ENCODE results near the gene ZCCHC17. TPM values are rescaled to one million over a fixed set of nuclear protein-coding genes. Genes with fewer than 3 reads are reported as not detected.

The ZCCHC17 gene
- total RNA-seq, 1 donor from 2014 or later = 9.7 TPM

DNA sequence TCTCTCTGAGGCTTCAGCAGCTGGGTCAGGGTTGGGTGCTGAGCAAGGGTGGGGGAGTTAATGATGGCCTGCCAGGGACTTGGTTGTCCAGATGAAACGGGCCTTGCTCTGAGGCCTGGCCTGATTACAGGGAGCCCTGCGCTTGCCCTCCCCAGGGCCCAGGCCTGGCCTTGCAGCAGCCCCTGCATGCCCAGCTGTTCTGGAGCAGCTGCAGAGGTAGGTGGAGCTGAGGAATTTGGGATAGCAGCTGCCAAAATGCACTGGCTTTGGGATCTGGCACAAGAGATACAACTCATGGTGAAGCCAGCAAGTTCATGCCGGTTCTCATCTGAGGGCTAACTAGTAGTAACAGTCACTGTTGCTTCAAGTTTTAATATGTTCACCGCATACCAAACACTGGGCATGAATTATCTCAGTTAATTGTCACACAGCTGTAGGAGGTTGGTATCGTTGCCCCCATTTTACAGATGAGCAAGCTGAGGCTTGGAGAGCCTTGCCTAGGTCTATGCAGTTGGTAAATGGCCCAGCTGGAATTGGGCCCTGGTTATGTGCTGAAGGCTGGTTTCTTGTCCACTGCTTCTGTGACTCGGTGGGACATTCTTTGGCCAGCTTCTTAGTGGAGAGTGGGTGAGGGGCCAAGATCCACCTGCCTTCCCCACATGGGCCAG, 108.9 kb downstream of the ZCCHC17 start:
- H3K9me3 ChIP-seq = no peaks in the 10 kb centered on the region
- H3K4me3 ChIP-seq = no peak overlapping the region
- no peak for DNase-seq (ENCODE audit: low spot score in 2 of 2)
- H3K36me3 ChIP-seq = no peaks in the 10 kb centered on the region
- TF ChIP-seq, protein P1, sequence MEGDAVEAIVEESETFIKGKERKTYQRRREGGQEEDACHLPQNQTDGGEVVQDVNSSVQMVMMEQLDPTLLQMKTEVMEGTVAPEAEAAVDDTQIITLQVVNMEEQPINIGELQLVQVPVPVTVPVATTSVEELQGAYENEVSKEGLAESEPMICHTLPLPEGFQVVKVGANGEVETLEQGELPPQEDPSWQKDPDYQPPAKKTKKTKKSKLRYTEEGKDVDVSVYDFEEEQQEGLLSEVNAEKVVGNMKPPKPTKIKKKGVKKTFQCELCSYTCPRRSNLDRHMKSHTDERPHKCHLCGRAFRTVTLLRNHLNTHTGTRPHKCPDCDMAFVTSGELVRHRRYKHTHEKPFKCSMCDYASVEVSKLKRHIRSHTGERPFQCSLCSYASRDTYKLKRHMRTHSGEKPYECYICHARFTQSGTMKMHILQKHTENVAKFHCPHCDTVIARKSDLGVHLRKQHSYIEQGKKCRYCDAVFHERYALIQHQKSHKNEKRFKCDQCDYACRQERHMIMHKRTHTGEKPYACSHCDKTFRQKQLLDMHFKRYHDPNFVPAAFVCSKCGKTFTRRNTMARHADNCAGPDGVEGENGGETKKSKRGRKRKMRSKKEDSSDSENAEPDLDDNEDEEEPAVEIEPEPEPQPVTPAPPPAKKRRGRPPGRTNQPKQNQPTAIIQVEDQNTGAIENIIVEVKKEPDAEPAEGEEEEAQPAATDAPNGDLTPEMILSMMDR (IDR thresholded peaks at IDR 0.05) = no peak
- H3K4me1 ChIP-seq = no peaks in the 10 kb centered on the region
- no peak overlapping the region for H3K27ac ChIP-seq
- H3K27me3 ChIP-seq = no peaks in the 10 kb centered on the region
- intact Hi-C loops (cut with DNase I) = no loop called here

DNA sequence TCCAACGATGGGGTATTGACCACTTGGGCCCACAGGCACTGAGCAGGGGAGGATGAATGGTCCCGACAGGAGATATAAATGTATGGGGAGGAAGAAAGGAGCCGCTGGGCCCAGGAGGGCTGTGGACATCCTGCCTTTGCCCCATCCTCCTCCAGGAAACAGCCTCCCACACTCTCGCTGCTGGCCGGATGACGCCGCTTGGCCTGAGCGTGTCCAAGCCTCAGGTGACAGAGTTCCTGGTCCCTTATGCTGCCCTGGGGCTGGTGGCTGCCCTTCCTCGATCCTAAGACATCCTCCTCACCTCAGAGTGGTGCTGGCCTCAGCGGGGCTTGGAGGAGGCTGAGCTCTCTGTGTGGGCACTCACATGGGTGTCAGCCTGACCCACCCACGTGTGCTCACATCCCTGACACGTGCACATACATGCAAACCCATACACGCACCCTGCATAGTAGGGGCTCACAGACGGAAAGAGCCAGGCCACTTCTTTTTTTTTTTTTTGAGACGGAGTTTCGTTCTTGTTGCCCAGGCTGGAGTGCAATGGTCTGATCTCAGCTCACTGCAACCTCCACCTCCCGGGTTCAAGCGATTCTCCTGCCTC, 110.3 kb downstream of the ZCCHC17 start:
- H3K36me3 ChIP-seq = no peaks in the 10 kb centered on the region
- H3K4me3 ChIP-seq = no peak overlapping the region
- no peaks in the 10 kb centered on the region for H3K4me1 ChIP-seq
- no peaks in the 10 kb centered on the region for H3K27me3 ChIP-seq
- TF ChIP-seq, protein P1 (IDR thresholded peaks at IDR 0.05) = no peak
- no peaks in the 10 kb centered on the region for H3K9me3 ChIP-seq
- intact Hi-C loops (cut with DNase I) = no loop called here
- no peak for DNase-seq (ENCODE audit: low spot score in 2 of 2)
- H3K27ac ChIP-seq = no peak overlapping the region

DNA sequence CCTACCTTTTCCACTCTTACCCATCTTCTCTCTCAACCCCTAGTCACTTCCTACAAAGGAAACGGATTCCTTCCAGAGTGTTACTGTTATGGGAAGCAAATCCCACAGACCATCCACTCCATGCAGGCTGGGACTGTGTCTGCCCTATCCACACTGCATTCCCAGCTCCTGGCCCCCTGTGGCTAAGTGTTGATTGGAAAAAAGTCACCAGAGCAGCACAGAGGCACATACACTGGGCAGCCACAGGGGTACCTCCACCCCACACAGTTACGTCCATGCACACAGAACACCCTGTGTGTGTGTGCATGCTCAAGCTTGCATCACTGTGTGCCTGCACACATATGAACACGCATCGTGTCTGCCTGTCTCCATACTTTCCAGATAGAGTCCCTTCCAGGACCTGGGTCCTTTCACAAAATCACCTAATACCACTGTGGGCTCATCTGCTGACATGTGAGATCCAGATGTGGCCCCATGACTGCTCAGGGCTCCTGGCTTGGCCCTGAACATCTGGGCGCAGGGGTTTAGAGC, 112.0 kb downstream of the ZCCHC17 start:
- TF ChIP-seq, protein P1 (IDR thresholded peaks at IDR 0.05) = no peak
- H3K27ac ChIP-seq = no peak overlapping the region
- no peak overlapping the region for H3K4me3 ChIP-seq
- DNase-seq (ENCODE audit: low spot score in 2 of 2) = no peak
- H3K27me3 ChIP-seq = no peaks in the 10 kb centered on the region
- peaks cover 0 to 10% of the 10 kb centered on the region in 2 donors for H3K4me1 ChIP-seq
- no peaks in the 10 kb centered on the region for H3K36me3 ChIP-seq
- intact Hi-C loops (cut with DNase I) = no loop called here
- no peaks in the 10 kb centered on the region for H3K9me3 ChIP-seq

DNA sequence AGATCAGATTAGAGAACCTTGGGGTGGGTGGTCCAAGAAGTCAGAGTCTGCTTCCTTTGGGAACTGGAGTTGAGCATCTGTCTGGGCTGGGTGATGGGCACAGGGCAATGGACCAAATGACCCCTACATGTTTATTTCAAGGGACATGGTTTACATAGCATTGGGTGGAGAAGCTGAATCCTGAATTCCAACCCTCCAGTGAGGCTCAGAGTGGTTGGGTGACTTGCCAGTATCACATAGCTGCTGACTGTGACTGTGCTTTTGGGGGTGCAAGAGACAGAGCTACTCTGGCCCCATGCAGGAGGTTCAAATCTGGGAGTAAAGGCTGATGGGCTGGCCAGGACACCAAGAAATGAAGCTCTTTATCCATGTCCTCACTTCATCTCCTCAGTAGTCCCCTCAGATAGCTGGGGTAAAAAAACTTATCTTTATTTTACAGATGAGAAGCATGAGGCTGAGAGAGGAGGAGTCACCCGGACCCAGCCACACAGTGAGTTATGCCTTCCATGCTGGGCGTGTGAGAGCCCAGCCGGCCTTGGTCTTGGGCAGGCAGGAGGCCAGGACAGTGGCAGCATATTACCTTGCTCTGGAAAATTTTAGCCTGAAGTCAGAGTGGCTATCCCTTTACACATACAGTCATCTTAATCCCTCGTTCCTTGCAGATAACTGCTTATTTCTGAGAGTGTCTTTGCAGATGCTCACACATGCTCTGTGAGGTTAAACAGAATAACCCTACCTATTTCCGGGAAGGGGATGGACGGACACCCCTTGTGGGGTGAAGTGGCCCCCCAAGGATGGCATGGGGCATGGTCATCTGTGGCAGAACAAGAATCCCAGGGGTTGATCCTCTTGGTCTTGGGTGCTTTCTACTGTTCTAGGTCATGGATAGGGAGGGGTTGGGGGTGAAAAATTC, 113.4 kb downstream of the ZCCHC17 start:
- intact Hi-C loops (cut with DNase I) = no loop called here
- no peak for DNase-seq (ENCODE audit: low spot score in 2 of 2)
- H3K9me3 ChIP-seq = no peaks in the 10 kb centered on the region
- peaks cover 0 to 12% of the 10 kb centered on the region in 2 donors for H3K4me1 ChIP-seq
- TF ChIP-seq, protein P1 (IDR thresholded peaks at IDR 0.05) = no peak
- H3K27me3 ChIP-seq = no peaks in the 10 kb centered on the region
- H3K36me3 ChIP-seq = no peaks in the 10 kb centered on the region
- no peak overlapping the region for H3K27ac ChIP-seq
- H3K4me3 ChIP-seq = no peak overlapping the region

DNA sequence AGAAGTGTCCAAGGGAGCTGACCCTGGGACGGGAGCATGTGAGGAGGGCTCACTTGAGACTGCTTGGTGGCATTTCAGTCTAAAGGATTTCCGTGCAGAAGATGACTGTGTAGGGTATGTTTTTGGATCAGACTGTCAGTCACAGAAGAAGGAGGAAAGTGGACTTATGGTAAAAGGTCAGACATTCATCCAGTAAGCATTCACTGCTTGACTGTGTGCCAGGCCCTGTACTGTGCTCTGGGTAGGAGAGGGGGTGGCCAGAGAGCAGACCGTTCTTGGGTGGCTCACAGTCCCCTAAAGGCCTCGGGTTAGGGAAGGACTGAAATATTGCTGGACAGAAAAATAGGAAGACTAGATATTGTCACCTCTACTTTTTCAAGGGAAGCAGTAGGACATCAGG, 114.0 kb downstream of the ZCCHC17 start:
- H3K27me3 ChIP-seq = no peaks in the 10 kb centered on the region
- H3K36me3 ChIP-seq = no peaks in the 10 kb centered on the region
- H3K4me3 ChIP-seq = no peak overlapping the region
- H3K9me3 ChIP-seq = no peaks in the 10 kb centered on the region
- peaks cover 0 to 12% of the 10 kb centered on the region in 2 donors for H3K4me1 ChIP-seq
- TF ChIP-seq, protein P1 (IDR thresholded peaks at IDR 0.05) = no peak
- H3K27ac ChIP-seq = no peak overlapping the region
- intact Hi-C loops (cut with DNase I) = no loop called here
- no peak for DNase-seq (ENCODE audit: low spot score in 2 of 2)

Data from ascending aorta (tissue), 2 donors.